ENCODE results near the gene DSC3.

DSC3 gene
- total RNA-seq, result 0 to 0.05 (median 0) reads per million in 3 experiments

GRCh38 chr18:31042406-31043181, at the start of gene DSC3:
Gene DSC3, minus strand, starts transcription at chr18:31042742. Its CDS starts 82 bp downstream, at chr18:31042660.
- no peak for DNase-seq

GRCh38 chr18:31091350-31091749, 48.8 kb upstream of the DSC3 start:
- no peak for DNase-seq

- DNase-seq, result no peak
These were observed 46.0 kb upstream of the DSC3 start for GRCh38 chr18:31088532-31088931.

GRCh38 chr18:31079973-31080372, 37.4 kb upstream of the DSC3 start:
- no peak for DNase-seq

GRCh38 chr18:31077878-31078277, 35.3 kb upstream of the DSC3 start:
- DNase-seq, result no peak

- no peak for DNase-seq
These were observed 29.6 kb upstream of the DSC3 start for GRCh38 chr18:31072175-31072574.

- DNase-seq, result no peak
These were observed 27.7 kb upstream of the DSC3 start for GRCh38 chr18:31070206-31070605.

- DNase-seq, result no peak
These were observed 23.7 kb upstream of the DSC3 start for GRCh38 chr18:31066266-31066665.

GRCh38 chr18:31065036-31065773, 22.7 kb upstream of the DSC3 start:
- DNase-seq, result no peak

- no peak for DNase-seq
These were observed 21.6 kb upstream of the DSC3 start for GRCh38 chr18:31064130-31064529.

- DNase-seq, result no peak
These were observed 19.4 kb upstream of the DSC3 start for GRCh38 chr18:31061945-31062344.

GRCh38 chr18:31058897-31059296, 16.4 kb upstream of the DSC3 start:
- no peak for DNase-seq

- no peak for DNase-seq
These were observed 15.4 kb upstream of the DSC3 start for GRCh38 chr18:31057917-31058316.

GRCh38 chr18:31057051-31057450, 14.5 kb upstream of the DSC3 start:
- DNase-seq, result no peak

- no peak for DNase-seq
These were observed 13.8 kb upstream of the DSC3 start for GRCh38 chr18:31056296-31056695.

GRCh38 chr18:31050635-31051034, 8.1 kb upstream of the DSC3 start:
- DNase-seq, result no peak

- DNase-seq, result no peak
These were observed 6.6 kb upstream of the DSC3 start for GRCh38 chr18:31049189-31049588.

GRCh38 chr18:31048216-31048615, 5.7 kb upstream of the DSC3 start:
- DNase-seq, result no peak

- DNase-seq, result no peak
These were observed 4.4 kb upstream of the DSC3 start for GRCh38 chr18:31046916-31047315.

GRCh38 chr18:31045599-31045998, 3.1 kb upstream of the DSC3 start:
- DNase-seq, result no peak

GRCh38 chr18:31044926-31045325, 2.4 kb upstream of the DSC3 start:
- no peak for DNase-seq

GRCh38 chr18:31043709-31044108, 1.2 kb upstream of the DSC3 start:
- no peak for DNase-seq

- no peak for DNase-seq
These were observed 497 bp downstream of the DSC3 start for GRCh38 chr18:31042084-31042405.

- DNase-seq, result no peak
These were observed 1.1 kb downstream of the DSC3 start for GRCh38 chr18:31041271-31042083.
